ENCODE results near the gene NEAT1. TPM values are rescaled to one million over a fixed set of nuclear protein-coding genes. Genes with fewer than 3 reads are reported as not detected.

Gene NEAT1
- polyA plus RNA-seq, 1 donor from 2014 or later: 4.2 TPM

- Histone ChIP-seq H3K9me3 (ENCODE audit: low read length) (no peaks in the 10 kb centered on the region), H3K79me2 (replicated peaks; ENCODE audit: insufficient read depth, low read length) (no peaks in the 10 kb centered on the region), H3K27ac (ENCODE audit: low read length) (no peak overlapping the region), H3K36me3 (ENCODE audit: insufficient read depth, low read length) (no peaks in the 10 kb centered on the region), H4K20me1 (ENCODE audit: insufficient read depth) (no peaks in the 10 kb centered on the region), H3K9ac (ENCODE audit: low read length) (no peak overlapping the region), H3K27me3 (ENCODE audit: insufficient read depth, low read depth, low read length) (no peaks in the 10 kb centered on the region), H2AFZ (ENCODE audit: low read depth, low read length) (no peak overlapping the region), H3K4me2 (ENCODE audit: low read length) (no peak overlapping the region), H3K4me3 (ENCODE audit: low read length) (no peak overlapping the region), H3F3A (ENCODE audit: insufficient read depth, low read length, poor library complexity, severe bottlenecking) (no peaks in the 10 kb centered on the region), H3K9me2 (ENCODE audit: insufficient read depth, low read length) (no peaks in the 10 kb centered on the region)
- TF ChIP-seq, protein P1, sequence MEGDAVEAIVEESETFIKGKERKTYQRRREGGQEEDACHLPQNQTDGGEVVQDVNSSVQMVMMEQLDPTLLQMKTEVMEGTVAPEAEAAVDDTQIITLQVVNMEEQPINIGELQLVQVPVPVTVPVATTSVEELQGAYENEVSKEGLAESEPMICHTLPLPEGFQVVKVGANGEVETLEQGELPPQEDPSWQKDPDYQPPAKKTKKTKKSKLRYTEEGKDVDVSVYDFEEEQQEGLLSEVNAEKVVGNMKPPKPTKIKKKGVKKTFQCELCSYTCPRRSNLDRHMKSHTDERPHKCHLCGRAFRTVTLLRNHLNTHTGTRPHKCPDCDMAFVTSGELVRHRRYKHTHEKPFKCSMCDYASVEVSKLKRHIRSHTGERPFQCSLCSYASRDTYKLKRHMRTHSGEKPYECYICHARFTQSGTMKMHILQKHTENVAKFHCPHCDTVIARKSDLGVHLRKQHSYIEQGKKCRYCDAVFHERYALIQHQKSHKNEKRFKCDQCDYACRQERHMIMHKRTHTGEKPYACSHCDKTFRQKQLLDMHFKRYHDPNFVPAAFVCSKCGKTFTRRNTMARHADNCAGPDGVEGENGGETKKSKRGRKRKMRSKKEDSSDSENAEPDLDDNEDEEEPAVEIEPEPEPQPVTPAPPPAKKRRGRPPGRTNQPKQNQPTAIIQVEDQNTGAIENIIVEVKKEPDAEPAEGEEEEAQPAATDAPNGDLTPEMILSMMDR (IDR thresholded peaks at IDR 0.05; ENCODE audit: poor library complexity, severe bottlenecking): no peak
- TF ChIP-seq, protein P2, sequence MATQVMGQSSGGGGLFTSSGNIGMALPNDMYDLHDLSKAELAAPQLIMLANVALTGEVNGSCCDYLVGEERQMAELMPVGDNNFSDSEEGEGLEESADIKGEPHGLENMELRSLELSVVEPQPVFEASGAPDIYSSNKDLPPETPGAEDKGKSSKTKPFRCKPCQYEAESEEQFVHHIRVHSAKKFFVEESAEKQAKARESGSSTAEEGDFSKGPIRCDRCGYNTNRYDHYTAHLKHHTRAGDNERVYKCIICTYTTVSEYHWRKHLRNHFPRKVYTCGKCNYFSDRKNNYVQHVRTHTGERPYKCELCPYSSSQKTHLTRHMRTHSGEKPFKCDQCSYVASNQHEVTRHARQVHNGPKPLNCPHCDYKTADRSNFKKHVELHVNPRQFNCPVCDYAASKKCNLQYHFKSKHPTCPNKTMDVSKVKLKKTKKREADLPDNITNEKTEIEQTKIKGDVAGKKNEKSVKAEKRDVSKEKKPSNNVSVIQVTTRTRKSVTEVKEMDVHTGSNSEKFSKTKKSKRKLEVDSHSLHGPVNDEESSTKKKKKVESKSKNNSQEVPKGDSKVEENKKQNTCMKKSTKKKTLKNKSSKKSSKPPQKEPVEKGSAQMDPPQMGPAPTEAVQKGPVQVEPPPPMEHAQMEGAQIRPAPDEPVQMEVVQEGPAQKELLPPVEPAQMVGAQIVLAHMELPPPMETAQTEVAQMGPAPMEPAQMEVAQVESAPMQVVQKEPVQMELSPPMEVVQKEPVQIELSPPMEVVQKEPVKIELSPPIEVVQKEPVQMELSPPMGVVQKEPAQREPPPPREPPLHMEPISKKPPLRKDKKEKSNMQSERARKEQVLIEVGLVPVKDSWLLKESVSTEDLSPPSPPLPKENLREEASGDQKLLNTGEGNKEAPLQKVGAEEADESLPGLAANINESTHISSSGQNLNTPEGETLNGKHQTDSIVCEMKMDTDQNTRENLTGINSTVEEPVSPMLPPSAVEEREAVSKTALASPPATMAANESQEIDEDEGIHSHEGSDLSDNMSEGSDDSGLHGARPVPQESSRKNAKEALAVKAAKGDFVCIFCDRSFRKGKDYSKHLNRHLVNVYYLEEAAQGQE (IDR thresholded peaks at IDR 0.05; ENCODE audit: borderline replicate concordance): no peak
- no peak for TF ChIP-seq SMC3 (conservative IDR thresholded peaks at IDR 0.05; ENCODE audit: poor library complexity)
- TF ChIP-seq RAD21 (conservative IDR thresholded peaks at IDR 0.05): no peak
- TF ChIP-seq TAF1 (IDR thresholded peaks at IDR 0.05; ENCODE audit: low read depth): no peak
- TF ChIP-seq POLR2AphosphoS5 (IDR thresholded peaks at IDR 0.05): no peak
- TF ChIP-seq EP300 (conservative IDR thresholded peaks at IDR 0.05; ENCODE audit: poor library complexity, severe bottlenecking): no peak
- no peak for TF ChIP-seq EZH2 (IDR thresholded peaks at IDR 0.05; ENCODE audit: borderline replicate concordance, insufficient read depth, low read length, poor library complexity, severe bottlenecking)
Measured at GRCh38 chr11:65439331-65440181, 17.0 kb downstream of the NEAT1 start.

DNA sequence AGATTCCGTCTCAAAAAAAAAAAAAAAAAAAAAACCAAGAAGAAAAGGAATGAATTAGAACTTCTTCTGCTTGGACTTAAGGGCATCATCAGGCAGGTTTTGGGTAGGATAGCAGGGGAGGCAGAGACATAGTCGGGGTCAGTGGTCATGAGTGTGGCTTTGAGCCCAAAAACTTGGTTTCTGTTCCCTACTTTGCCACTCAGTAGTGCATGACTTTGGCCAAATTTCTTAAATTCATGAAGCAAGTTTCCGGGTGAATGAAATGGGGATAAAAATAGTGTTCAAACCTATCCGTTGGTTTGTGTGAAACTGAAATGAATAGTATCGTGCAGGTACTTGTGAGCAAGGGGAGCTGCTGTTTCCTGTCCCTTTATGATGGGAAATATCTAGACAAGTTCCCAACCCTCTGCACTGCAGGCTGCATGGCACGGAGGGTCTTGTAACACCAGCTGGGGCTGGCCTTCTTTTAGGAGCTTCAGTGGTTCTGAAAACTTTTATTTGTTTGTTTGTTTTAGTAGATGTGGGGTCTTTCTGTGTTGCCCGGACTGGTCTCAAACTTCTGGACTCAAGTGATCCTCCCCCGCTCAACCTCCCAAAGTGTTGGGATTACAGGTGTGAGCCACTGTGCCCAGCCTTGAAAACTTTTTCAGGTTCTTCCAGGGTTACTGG, 18.4 kb downstream of the NEAT1 start:
- H3K4me3 ChIP-seq (ENCODE audit: low read length): no peak overlapping the region
- H3K9me3 ChIP-seq (ENCODE audit: low read length): no peaks in the 10 kb centered on the region
- no peaks in the 10 kb centered on the region for H3K36me3 ChIP-seq (ENCODE audit: insufficient read depth, low read length)
- H3K27ac ChIP-seq (ENCODE audit: low read length): no peak overlapping the region
- no peaks in the 10 kb centered on the region for H3K9me2 ChIP-seq (ENCODE audit: insufficient read depth, low read length)
- no peaks in the 10 kb centered on the region for H3F3A ChIP-seq (ENCODE audit: insufficient read depth, low read length, poor library complexity, severe bottlenecking)
- no peaks in the 10 kb centered on the region for H4K20me1 ChIP-seq (ENCODE audit: insufficient read depth)
- no peak overlapping the region for H2AFZ ChIP-seq (ENCODE audit: low read depth, low read length)
- no peaks in the 10 kb centered on the region for H3K79me2 ChIP-seq (replicated peaks; ENCODE audit: insufficient read depth, low read length)
- no peaks in the 10 kb centered on the region for H3K27me3 ChIP-seq (ENCODE audit: insufficient read depth, low read depth, low read length)
- H3K4me2 ChIP-seq (ENCODE audit: low read length): no peak overlapping the region
- H3K9ac ChIP-seq (ENCODE audit: low read length): no peak overlapping the region
- TF ChIP-seq EZH2 (IDR thresholded peaks at IDR 0.05; ENCODE audit: borderline replicate concordance, insufficient read depth, low read length, poor library complexity, severe bottlenecking) (no peak), POLR2AphosphoS5 (IDR thresholded peaks at IDR 0.05) (no peak), MXI1 (conservative IDR thresholded peaks at IDR 0.05; ENCODE audit: poor library complexity, severe bottlenecking) (no peak), SMC3 (conservative IDR thresholded peaks at IDR 0.05; ENCODE audit: poor library complexity) (no peak), TAF1 (IDR thresholded peaks at IDR 0.05; ENCODE audit: low read depth) (no peak), EP300 (conservative IDR thresholded peaks at IDR 0.05; ENCODE audit: poor library complexity, severe bottlenecking) (no peak), RAD21 (conservative IDR thresholded peaks at IDR 0.05) (no peak)
- TF ChIP-seq, protein P1 (IDR thresholded peaks at IDR 0.05; ENCODE audit: poor library complexity, severe bottlenecking): no peak
- TF ChIP-seq, protein P2 (IDR thresholded peaks at IDR 0.05; ENCODE audit: borderline replicate concordance): no peak

All from neural cell (in vitro differentiated cells).